A673 (cell line): ENCODE data around the gene PNLIPRP1.

ENCODE experiments used
- EZH2 ChIP-seq: fragments of 200-600 bp; sonication (generic); IDR thresholded peaks from 2 replicates; pipeline ENCODE4 v1.6.1; 2017; ENCODE audit warnings: borderline replicate concordance, low read depth, mild to moderate bottlenecking, mixed read lengths, antibody characterized with exemption, low read length; ENCODE audit not compliant: poor library complexity, severe bottlenecking
- TF ChIP-seq, protein P1 (sequence below): fragments of 300-800, 200-600 bp; sonication (generic); conservative IDR thresholded peaks from 2 replicates; pipeline ENCODE4 v1.5.1; 2017; ENCODE audit warnings: low read depth, mild to moderate bottlenecking, antibody characterized with exemption, low read length, moderate library complexity, mixed read lengths

DNA sequence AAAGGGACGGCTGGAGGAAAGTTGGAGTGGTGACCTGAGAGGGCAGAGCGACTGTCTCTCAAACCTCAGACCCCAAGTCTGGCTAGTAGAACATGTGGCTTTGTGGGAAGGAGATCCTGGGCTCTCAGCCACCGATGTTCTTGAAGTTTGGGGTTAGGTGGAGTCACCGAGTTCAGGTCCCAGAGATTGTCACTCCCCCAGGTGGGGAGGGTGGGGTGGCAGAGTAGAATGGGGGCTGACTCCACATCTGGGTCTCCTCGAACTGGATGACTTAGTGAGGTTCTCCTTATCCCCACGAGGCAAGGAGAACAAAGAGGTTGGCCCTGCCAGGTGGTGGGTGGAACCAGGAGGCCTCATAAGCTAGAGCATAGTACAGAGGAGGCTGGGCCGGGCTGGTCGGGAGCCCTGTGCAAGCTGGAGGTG lies 15.3 kb downstream of the PNLIPRP1 start:
- TF ChIP-seq, protein P1, sequence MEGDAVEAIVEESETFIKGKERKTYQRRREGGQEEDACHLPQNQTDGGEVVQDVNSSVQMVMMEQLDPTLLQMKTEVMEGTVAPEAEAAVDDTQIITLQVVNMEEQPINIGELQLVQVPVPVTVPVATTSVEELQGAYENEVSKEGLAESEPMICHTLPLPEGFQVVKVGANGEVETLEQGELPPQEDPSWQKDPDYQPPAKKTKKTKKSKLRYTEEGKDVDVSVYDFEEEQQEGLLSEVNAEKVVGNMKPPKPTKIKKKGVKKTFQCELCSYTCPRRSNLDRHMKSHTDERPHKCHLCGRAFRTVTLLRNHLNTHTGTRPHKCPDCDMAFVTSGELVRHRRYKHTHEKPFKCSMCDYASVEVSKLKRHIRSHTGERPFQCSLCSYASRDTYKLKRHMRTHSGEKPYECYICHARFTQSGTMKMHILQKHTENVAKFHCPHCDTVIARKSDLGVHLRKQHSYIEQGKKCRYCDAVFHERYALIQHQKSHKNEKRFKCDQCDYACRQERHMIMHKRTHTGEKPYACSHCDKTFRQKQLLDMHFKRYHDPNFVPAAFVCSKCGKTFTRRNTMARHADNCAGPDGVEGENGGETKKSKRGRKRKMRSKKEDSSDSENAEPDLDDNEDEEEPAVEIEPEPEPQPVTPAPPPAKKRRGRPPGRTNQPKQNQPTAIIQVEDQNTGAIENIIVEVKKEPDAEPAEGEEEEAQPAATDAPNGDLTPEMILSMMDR, result no peak
- no peak for TF ChIP-seq EZH2
